ENCODE data around the gene CCDC15.
A peak's percentile ranks its signal among the peaks of the same experiment; 100 is the strongest.

Gene CCDC15

GRCh38 chr11:125069796-125070195 lies 115.8 kb downstream of the CCDC15 start:
- DNase-seq: no peak

- DNase-seq: peak; percentile 97
Observed at GRCh38 chr11:125070699-125071254, 116.8 kb downstream of the CCDC15 start.

GRCh38 chr11:125071435-125071834 lies 117.4 kb downstream of the CCDC15 start:
- peak; percentile 5 to 9 for DNase-seq

- no peak for DNase-seq
Observed at GRCh38 chr11:125071846-125072217, 117.8 kb downstream of the CCDC15 start.

- DNase-seq: no peak
Observed at GRCh38 chr11:125072218-125072960, 118.4 kb downstream of the CCDC15 start.

GRCh38 chr11:125072961-125073590 lies 119.1 kb downstream of the CCDC15 start:
- no peak for DNase-seq

- no peak for DNase-seq
Observed at GRCh38 chr11:125073616-125074483, 119.8 kb downstream of the CCDC15 start.

- no peak for DNase-seq
Observed at GRCh38 chr11:125074511-125075241, 120.7 kb downstream of the CCDC15 start.

- no peak for DNase-seq
Observed at GRCh38 chr11:125075242-125075625, 121.2 kb downstream of the CCDC15 start.

- no peak for DNase-seq
Observed at GRCh38 chr11:125075900-125076317, 121.9 kb downstream of the CCDC15 start.

- no peak for DNase-seq
Observed at GRCh38 chr11:125076378-125076945, 122.5 kb downstream of the CCDC15 start.

GRCh38 chr11:125078016-125078415 lies 124.0 kb downstream of the CCDC15 start:
- no peak for DNase-seq

GRCh38 chr11:125078516-125079140 lies 124.6 kb downstream of the CCDC15 start:
- no peak for DNase-seq

- DNase-seq: no peak
Observed at GRCh38 chr11:125079151-125079877, 125.3 kb downstream of the CCDC15 start.

GRCh38 chr11:125079878-125080530 lies 126.0 kb downstream of the CCDC15 start:
- no peak for DNase-seq

GRCh38 chr11:125080531-125080911 lies 126.5 kb downstream of the CCDC15 start:
- DNase-seq: no peak

- DNase-seq: no peak
Observed at GRCh38 chr11:125081098-125081798, 127.2 kb downstream of the CCDC15 start.

- DNase-seq: no peak
Observed at GRCh38 chr11:125082040-125082439, 128.0 kb downstream of the CCDC15 start.

GRCh38 chr11:125082611-125083311 lies 128.8 kb downstream of the CCDC15 start:
- DNase-seq: no peak
